ENCODE data around the gene TAGLN.
A peak's percentile ranks its signal among the peaks of the same experiment; 100 is the strongest.

Gene TAGLN

DNA sequence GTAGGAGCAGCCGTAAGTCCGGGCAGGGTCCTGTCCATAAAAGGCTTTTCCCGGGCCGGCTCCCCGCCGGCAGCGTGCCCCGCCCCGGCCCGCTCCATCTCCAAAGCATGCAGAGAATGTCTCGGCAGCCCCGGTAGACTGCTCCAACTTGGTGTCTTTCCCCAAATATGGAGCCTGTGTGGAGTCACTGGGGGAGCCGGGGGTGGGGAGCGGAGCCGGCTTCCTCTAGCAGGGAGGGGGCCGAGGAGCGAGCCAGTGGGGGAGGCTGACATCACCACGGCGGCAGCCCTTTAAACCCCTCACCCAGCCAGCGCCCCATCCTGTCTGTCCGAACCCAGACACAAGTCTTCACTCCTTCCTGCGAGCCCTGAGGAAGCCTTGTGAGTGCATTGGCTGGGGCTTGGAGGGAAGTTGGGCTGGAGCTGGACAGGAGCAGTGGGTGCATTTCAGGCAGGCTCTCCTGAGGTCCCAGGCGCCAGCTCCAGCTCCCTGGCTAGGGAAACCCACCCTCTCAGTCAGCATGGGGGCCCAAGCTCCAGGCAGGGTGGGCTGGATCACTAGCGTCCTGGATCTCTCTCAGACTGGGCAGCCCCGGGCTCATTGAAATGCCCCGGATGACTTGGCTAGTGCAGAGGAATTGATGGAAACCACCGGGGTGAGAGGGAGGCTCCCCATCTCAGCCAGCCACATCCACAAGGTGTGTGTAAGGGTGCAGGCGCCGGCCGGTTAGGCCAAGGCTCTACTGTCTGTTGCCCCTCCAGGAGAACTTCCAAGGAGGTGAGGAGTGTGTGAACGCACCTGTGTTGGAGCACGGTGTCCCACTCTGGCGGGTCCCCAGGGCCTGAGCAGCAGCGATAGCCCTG, at the start of gene TAGLN:
TSS of gene TAGLN (plus strand) at position 318 of the 863 bp plus-strand sequence. CDS start 3,644 bp downstream, outside the sequence.
- no peak for DNase-seq

DNA sequence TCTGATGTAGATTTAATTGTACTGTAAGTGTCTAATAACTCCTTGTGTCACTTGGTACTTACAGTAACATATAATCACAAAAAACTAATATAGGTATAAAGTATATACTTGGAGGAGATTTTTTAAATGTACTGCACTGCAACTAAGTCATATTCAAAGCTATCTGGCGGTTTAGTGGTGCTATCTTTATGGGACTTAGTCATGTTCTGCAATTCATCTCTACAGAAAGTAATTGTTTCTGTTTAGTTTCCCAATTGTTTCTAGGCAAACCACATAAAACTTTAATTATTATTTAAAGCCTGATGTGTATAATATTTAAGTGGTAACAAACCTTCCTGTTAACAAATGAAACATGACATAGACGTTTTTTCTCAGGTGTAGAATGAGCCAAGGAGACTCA, 47.1 kb upstream of the TAGLN start:
- no peak for DNase-seq

DNA sequence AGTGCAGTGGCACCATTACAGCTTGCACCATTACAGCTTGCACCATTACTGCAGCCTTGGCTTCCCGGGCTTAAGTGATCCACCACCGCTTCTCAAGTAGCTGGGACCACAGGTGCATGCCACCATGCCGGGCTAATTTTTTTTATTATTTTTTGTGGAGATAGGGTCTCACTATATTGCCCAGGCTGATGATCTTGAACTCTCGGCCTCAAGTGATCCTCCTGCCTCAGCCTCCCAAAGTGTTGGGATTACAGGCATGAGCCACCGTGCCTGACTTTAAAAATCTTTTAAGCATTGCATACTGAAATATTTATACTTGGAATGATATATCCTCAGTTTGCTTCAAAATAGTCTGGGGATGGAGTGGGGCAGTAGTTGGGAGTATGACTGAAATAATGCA, 44.7 kb upstream of the TAGLN start:
- DNase-seq = no peak

- no peak for DNase-seq
Observed at GRCh38 chr11:117157507-117157906, 41.7 kb upstream of the TAGLN start.

DNA sequence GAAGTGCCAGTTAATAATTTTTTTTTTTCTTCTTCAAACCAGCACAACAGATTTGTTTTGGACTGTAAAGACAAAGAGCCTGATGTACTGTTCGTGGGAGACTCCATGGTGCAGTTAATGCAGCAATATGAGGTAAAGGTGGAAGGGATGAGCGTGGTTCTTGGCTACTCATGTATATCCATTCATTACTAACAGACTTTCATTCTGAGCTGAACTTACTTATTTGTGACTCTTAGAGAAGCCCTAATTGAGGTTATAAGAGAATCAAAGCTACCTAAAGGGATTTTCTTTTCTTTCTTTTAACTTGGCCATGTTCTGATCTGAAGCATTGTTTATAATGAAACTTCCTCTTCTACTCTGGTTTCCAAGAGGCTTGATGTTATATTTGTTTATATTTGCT, 39.3 kb upstream of the TAGLN start:
- DNase-seq = no peak

DNA sequence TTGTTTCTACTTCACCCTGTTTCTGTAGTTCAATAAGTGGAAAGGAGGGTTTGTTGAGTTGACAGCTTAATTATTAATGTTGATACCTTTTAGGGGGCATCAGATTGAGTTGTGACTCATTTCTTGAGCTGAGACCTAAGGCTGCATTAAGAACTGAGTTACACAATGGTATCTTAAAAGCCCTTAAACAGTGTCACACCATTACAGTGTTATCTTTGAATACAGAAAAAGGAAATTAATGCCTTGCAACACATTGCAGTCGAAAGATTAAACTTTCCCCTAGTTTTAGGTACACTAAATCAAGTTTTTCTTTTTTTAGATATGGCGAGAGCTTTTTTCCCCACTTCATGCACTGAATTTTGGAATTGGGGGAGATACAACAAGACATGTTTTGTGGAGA, 38.3 kb upstream of the TAGLN start:
- no peak for DNase-seq

GRCh38 chr11:117166491-117166890, 32.7 kb upstream of the TAGLN start:
- DNase-seq = no peak

DNA sequence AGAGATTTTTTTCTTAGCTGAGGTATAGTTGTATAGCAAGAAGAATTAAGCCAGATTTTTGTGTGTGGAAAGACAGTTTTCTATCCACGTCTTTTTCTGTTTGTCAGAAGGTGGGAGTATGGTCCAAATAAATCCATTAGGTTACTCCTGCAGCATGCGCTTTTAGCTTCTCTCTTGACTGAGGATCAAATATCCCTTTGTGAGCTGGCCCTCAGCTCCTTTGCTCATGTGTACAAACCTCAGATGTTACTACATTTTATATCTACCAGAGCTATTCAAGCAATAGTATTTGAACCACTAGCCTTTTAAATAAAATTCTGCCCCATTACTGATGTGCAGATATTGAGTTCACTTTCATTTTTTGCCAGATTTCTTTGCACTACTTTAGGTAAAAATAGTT, 29.4 kb upstream of the TAGLN start:
- no peak for DNase-seq

DNA sequence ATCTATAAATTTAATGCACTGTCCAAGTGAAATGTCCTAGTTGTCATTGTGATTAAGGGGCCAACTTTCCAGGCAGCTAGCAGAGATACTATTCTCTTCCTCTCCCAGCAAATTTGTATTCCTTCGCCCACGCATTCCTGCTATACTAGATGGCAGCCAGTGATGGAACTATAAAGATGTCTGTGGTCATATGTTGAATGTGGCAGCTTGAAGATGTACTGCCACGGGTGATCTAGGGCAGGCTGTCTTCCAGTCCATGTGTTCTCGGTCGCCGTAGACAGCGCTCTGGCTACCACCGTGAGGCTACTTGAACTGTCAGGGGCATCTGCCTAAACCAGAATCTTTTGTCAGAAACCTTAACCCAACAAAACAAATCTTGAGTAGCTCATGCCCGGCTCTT, 29.0 kb upstream of the TAGLN start:
- no peak for DNase-seq

DNA sequence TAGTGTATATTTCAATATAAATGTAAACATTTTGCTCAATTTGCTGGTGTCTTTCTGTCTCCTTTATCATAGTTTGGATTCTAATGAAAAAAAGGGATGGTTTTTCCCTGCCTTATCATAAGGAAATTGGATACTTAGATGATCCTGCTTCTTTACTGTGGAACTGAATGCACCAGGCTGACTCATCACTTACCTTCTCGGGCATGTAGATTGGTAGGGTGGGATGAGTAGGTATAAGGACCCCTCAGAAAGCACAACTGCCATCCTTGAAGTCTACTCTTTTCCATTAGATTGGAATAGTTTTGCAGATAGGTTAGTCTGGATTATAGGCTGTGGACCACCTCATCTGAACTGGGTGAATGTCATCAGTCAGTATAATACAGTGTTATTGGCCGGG, 28.2 kb upstream of the TAGLN start:
- no peak for DNase-seq

GRCh38 chr11:117171404-117172061, 27.6 kb upstream of the TAGLN start:
- no peak for DNase-seq

DNA sequence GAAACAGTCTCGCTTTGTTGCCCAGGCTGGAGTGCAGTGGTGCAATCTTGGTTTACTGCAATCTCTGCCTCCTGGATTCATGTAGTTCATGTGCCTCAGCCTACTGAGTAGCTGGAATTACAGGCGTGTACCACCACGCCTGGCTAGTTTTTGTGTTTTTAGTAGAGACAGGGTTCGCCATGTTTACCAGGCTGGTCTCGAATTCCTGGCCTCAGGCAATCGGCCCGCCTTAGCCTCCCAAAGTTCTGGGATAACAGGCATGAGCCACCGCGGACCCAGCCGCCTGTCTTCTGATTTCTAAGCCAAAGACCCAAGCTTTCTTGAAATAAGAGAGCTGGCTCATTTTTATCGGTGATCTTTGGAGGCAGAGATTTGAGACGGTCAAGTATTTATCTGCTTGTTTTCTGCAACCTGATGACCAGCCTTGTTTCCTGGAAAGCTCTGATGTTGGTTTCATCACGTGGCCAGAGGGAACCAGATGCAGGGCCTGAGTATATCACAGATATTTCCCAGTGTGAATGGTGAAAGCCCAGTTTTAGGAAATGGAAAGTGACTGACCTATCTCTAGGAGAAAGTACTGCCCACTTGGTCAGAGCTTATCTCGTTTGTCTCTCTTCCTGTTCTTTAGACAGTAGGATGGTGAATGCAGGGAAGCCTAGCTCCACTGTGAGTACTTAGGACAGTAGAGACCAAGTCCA, 26.3 kb upstream of the TAGLN start:
- no peak for DNase-seq

- no peak for DNase-seq
Observed at GRCh38 chr11:117175104-117175503, 24.1 kb upstream of the TAGLN start.

GRCh38 chr11:117175781-117176180, 23.4 kb upstream of the TAGLN start:
- no peak for DNase-seq

GRCh38 chr11:117176186-117176585, 23.0 kb upstream of the TAGLN start:
- DNase-seq = no peak

GRCh38 chr11:117177534-117178209, 21.5 kb upstream of the TAGLN start:
- no peak for DNase-seq

- DNase-seq = peak; percentile 89
Observed at GRCh38 chr11:117178210-117179034, 20.7 kb upstream of the TAGLN start, which contains the start of gene SIDT2. Gene SIDT2, plus strand, starts transcription at chr11:117178743. Its CDS starts 521 bp downstream, at chr11:117179264.

DNA sequence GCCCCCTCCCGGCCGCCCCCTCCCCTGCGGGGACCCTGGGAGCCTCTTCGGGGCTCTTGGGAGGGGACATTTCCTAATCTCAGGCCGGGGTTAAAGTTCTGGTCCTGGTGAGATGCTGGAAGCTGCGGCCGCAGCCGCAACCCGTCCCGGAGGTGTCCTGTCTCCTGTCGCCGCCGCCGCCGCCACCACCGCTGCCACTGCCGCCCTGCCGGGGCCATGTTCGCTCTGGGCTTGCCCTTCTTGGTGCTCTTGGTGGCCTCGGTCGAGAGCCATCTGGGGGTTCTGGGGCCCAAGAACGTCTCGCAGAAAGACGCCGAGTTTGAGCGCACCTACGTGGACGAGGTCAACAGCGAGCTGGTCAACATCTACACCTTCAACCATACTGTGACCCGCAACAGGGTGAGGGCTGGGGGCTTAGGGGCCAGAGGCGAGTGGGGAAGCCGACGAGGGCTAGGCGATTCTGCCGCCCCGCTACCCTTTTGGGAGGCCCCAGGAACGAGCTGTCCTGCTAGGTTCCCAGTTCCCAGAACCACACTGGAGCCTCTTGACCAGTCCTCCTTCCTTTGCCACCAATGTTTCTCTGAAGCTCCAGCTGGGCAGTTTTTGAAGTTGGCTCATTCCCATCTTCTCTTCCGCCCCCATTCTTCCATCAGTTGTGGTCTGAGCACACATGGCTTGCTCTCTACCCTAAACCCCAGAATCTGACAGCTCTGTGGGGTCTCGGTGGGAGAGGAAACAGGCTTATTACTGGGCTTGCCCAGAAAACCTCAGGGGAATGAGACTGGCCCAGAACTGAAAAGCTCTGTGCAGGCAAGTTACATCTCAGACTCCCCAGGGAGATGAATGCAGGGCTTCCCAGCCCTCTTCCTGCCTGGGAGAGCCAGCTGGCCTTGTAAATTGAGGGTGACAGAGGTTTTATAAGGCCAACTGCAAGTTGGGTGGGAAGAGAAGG, 19.8 kb upstream of the TAGLN start:
- peak; percentile 46 for DNase-seq

- DNase-seq = no peak
Observed at GRCh38 chr11:117180020-117180419, 19.1 kb upstream of the TAGLN start.

- DNase-seq = peak; percentile 59
Observed at GRCh38 chr11:117180661-117181585, 18.2 kb upstream of the TAGLN start.

All from activated naive CD4-positive, alpha-beta T cell treated with anti-CD3 and anti-CD28 coated beads, Interleukin-2, amount 50 U/mL, for 16 hours (primary cell).